H1 (cell line): ENCODE measurements around the gene ZNF213. TPM values are rescaled to one million over a fixed set of nuclear protein-coding genes. Genes with fewer than 3 reads are reported as not detected.

Experiments
- polyA plus RNA-seq, 7 experiments: library from polyadenylated mRNA; depleted of rRNA in 3 of 7; stranded (reverse) in 5 of 7; unstranded in 2 of 7; fragments of >200 nt in 5 of 7; fragments of 200-250 nt in 2 of 7; gene quantifications; 1 replicate in 5 of 7; 2 replicates in 1 of 7; 4 replicates in 1 of 7; pipeline versions ENCODE4 v1.2.1 to v1.2.3, GENCODE V29; 2011 to 2013; ENCODE audit warnings: missing spikeins in 2 of 7, mixed read lengths in 2 of 7
- total RNA-seq: library from RNA; stranded (reverse); fragmentation: NEBNext Ultra II Directional; extraction: Animal tissue kit (Norgen Biotek cat#: 25700); gene quantifications from 2 replicates; pipeline ENCODE4 v1.2.1, GENCODE V29; 2021
- TF ChIP-seq, protein P1 (sequence below): IDR thresholded peaks from 2 replicates; pipeline ENCODE4 v1.6.1; 2012; ENCODE audit warnings: low read length, inconsistent platforms

Gene ZNF213
- total and polyA plus RNA-seq, 2 of the 8 experiments (the other 6 are each of a cell fraction or from before 2014, with no cell fraction given): 1.6 to 6.9 TPM

DNA sequence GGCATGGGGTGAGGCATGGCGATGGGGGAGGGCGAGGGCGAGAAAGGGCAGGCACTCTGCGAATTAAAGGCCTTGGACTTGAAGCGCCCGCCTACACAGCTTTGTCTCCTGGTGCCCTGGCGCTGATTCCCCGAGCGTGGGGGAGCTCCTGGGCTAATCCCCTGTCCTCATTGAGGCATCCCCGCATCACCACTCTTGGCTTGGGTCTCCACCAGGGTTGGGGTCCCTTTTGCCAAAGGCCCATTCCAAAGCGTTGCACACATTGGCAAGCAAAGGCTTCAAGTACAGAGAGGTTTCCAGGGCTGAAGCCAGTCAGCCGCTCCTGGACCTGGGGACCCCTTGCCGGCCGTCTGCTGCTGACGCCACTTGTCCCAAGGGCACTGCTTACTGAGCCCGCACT, 14.4 kb upstream of the ZNF213 start (continued):
- TF ChIP-seq, protein P1, sequence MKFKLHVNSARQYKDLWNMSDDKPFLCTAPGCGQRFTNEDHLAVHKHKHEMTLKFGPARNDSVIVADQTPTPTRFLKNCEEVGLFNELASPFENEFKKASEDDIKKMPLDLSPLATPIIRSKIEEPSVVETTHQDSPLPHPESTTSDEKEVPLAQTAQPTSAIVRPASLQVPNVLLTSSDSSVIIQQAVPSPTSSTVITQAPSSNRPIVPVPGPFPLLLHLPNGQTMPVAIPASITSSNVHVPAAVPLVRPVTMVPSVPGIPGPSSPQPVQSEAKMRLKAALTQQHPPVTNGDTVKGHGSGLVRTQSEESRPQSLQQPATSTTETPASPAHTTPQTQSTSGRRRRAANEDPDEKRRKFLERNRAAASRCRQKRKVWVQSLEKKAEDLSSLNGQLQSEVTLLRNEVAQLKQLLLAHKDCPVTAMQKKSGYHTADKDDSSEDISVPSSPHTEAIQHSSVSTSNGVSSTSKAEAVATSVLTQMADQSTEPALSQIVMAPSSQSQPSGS: no peak
